OCI-LY7 (cell line): ENCODE results near the gene LRRC2.

Experiments
- CTCF ChIP-seq: fragments of 200-600 bp; sonication (generic); conservative IDR thresholded peaks from 2 replicates; pipeline ENCODE4 v1.5.1; 2014; ENCODE audit warnings: mild to moderate bottlenecking, antibody characterized with exemption, low read length, moderate library complexity, mixed read lengths
- EZH2phosphoT487 ChIP-seq: fragments of 200-600 bp; sonication (generic); IDR thresholded peaks from 2 replicates; pipeline ENCODE4 v1.6.1; 2018; ENCODE audit warnings: low read depth, borderline replicate concordance, mild to moderate bottlenecking, mixed run types, antibody characterized with exemption, low read length, moderate library complexity, mixed read lengths

- TF ChIP-seq CTCF (no peak), EZH2phosphoT487 (no peak)
These were observed 81.0 kb downstream of the LRRC2 start for GRCh38 chr3:46484911-46485778.
